HEK293 (cell line): Measurements from ENCODE around the gene SHC3.

Experiments
- CTCF ChIA-PET: fragments of 350-600 bp; formaldehyde crosslinking; extraction: SDS; loops from one replicate; lab custom pipeline; 2021; ENCODE audit warnings: antibody characterized with exemption; lab: Yijun Ruan, JAX
- POLR2A ChIA-PET: fragments of 300-600 bp; formaldehyde crosslinking; extraction: SDS; loops from one replicate; lab custom pipeline; 2020; ENCODE audit warnings: antibody characterized with exemption, inconsistent platforms; lab: Yijun Ruan, JAX
- H3K27ac ChIP-seq: fragments of 200-500 bp; sonication (Bioruptor generic); 2 replicates; pipeline ENCODE4 v1.5.1; 2014; ENCODE audit warnings: low read depth, low read length, control low read depth, inconsistent platforms; ENCODE audit errors: extremely low read depth
- H3K36me3 ChIP-seq, 2 experiments: fragments of 200-500 bp in 1 of 2; sonication (Bioruptor generic) in 1 of 2; 1 replicate in 1 of 2; 2 replicates in 1 of 2; pipeline ENCODE4 v1.5.1; 2014 to 2017; ENCODE audit warnings: inconsistent platforms in 2 of 2, low read length in 2 of 2; ENCODE audit not compliant: control insufficient read depth in 2 of 2, insufficient read depth in 1 of 2
- H3K4me1 ChIP-seq: fragments of 200-500 bp; sonication (Bioruptor generic); 2 replicates; pipeline ENCODE4 v1.5.1; 2014; ENCODE audit warnings: mild to moderate bottlenecking, low read length, inconsistent platforms; ENCODE audit not compliant: control insufficient read depth, insufficient read depth
- H3K4me3 ChIP-seq: 2 replicates; pipeline ENCODE4 v1.5.1; 2011; ENCODE audit warnings: low read depth, mild to moderate bottlenecking, control low read depth, low read length, moderate library complexity
- H3K9me3 ChIP-seq: fragments of 200-500 bp; sonication (Bioruptor generic); 2 replicates; pipeline ENCODE4 v1.5.1; 2014; ENCODE audit warnings: low read depth, low read length, inconsistent platforms; ENCODE audit not compliant: control insufficient read depth, insufficient read depth
- AEBP2 ChIP-seq: fragments of 450-650 bp; formaldehyde crosslinking; IDR thresholded peaks from 2 replicates; pipeline ENCODE4 v1.5.1; 2016; ENCODE audit warnings: missing biosample characterization, missing genetic modification characterization, borderline replicate concordance
- GFI1B ChIP-seq: fragments of 450-650 bp; formaldehyde crosslinking; IDR thresholded peaks from 2 replicates; pipeline ENCODE4 v1.5.1; 2016; ENCODE audit warnings: missing biosample characterization, missing genetic modification characterization
- HOXD13 ChIP-seq: sonication (generic); formaldehyde crosslinking; IDR thresholded peaks from 2 replicates; pipeline ENCODE4 v1.8.0; 2022; ENCODE audit warnings: missing genetic modification reagents, borderline replicate concordance
- KLF8 ChIP-seq: fragments of 450-650 bp; formaldehyde crosslinking; IDR thresholded peaks from 2 replicates; pipeline ENCODE4 v1.5.1; 2016; ENCODE audit warnings: missing biosample characterization, missing genetic modification characterization
- PRDM2 ChIP-seq: fragments of 450-650 bp; formaldehyde crosslinking; IDR thresholded peaks from 2 replicates; pipeline ENCODE4 v1.5.1; 2016; ENCODE audit warnings: missing biosample characterization, missing genetic modification characterization, borderline replicate concordance
- PRDM6 ChIP-seq: fragments of 450-650 bp; formaldehyde crosslinking; IDR thresholded peaks from 2 replicates; pipeline ENCODE4 v1.5.1; 2017; ENCODE audit warnings: missing biosample characterization, missing genetic modification characterization
- ZNF133 ChIP-seq: fragments of 450-650 bp; formaldehyde crosslinking; IDR thresholded peaks from 2 replicates; pipeline ENCODE4 v1.5.1; 2016; ENCODE audit warnings: missing biosample characterization, missing genetic modification characterization
- ZNF211 ChIP-seq: fragments of 450-650 bp; formaldehyde crosslinking; IDR thresholded peaks from 2 replicates; pipeline ENCODE4 v1.5.1; 2016; ENCODE audit warnings: low read depth, missing biosample characterization, missing genetic modification characterization
- ZNF24 ChIP-seq: fragments of 450-650 bp; formaldehyde crosslinking; IDR thresholded peaks from 2 replicates; pipeline ENCODE4 v1.5.1; 2016; ENCODE audit warnings: missing biosample characterization, missing genetic modification characterization
- ZNF302 ChIP-seq: fragments of 450-650 bp; formaldehyde crosslinking; IDR thresholded peaks from 2 replicates; pipeline ENCODE4 v1.5.1; 2016; ENCODE audit warnings: missing biosample characterization, missing genetic modification characterization, low read depth
- ZNF335 ChIP-seq: fragments of 450-650 bp; formaldehyde crosslinking; conservative IDR thresholded peaks from 2 replicates; pipeline ENCODE4 v1.5.1; 2016; ENCODE audit warnings: missing biosample characterization, missing genetic modification characterization
- ZNF488 ChIP-seq: fragments of 450-650 bp; formaldehyde crosslinking; IDR thresholded peaks from 2 replicates; pipeline ENCODE4 v1.5.1; 2016; ENCODE audit warnings: missing biosample characterization, missing genetic modification characterization
- ZNF514 ChIP-seq: fragments of 450-650 bp; formaldehyde crosslinking; IDR thresholded peaks from 2 replicates; pipeline ENCODE4 v1.5.1; 2016; ENCODE audit warnings: missing biosample characterization, missing genetic modification characterization
- ZNF629 ChIP-seq: fragments of 450-650 bp; formaldehyde crosslinking; IDR thresholded peaks from 2 replicates; pipeline ENCODE4 v1.5.1; 2017; ENCODE audit warnings: missing biosample characterization, missing genetic modification characterization
- ZNF658 ChIP-seq: fragments of 450-650 bp; formaldehyde crosslinking; IDR thresholded peaks from 2 replicates; pipeline ENCODE4; 2016; ENCODE audit warnings: missing biosample characterization, missing genetic modification characterization
- ZNF791 ChIP-seq: fragments of 450-650 bp; formaldehyde crosslinking; IDR thresholded peaks from 2 replicates; pipeline ENCODE4 v1.5.1; 2016; ENCODE audit warnings: missing biosample characterization, missing genetic modification characterization
- ZSCAN18 ChIP-seq: fragments of 450-650 bp; formaldehyde crosslinking; IDR thresholded peaks from 2 replicates; pipeline ENCODE4 v1.5.1; 2016; ENCODE audit warnings: missing biosample characterization, missing genetic modification characterization

SHC3 gene

GRCh38 chr9:89022902-89023301, 155.7 kb downstream of the SHC3 start:
- POLR2A ChIA-PET: no interaction called here
- H3K9me3 ChIP-seq: no peaks in the 10 kb centered on the region
- no peaks in the 10 kb centered on the region for H3K36me3 ChIP-seq
- CTCF ChIA-PET: interaction anchor here (1.2 kb wide), 1 partner anchor 430 kb away, joined by 3 read pairs; no protein-coding TSS in a partner anchor
- H3K4me3 ChIP-seq: no peak overlapping the region
- H3K4me1 ChIP-seq: no peaks in the 10 kb centered on the region
- no peak for TF ChIP-seq ZSCAN18
- TF ChIP-seq, all 188 proteins: peak for 0
- no peak overlapping the region for H3K27ac ChIP-seq

- H3K4me1 ChIP-seq: no peaks in the 10 kb centered on the region
- ChIA-PET CTCF (interaction anchor here (1.2 kb wide), 1 partner anchor 429 kb away, joined by 3 read pairs; no protein-coding TSS in a partner anchor), POLR2A (no interaction called here)
- no peak overlapping the region for H3K4me3 ChIP-seq
- no peaks in the 10 kb centered on the region for H3K36me3 ChIP-seq
- H3K9me3 ChIP-seq: no peaks in the 10 kb centered on the region
- H3K27ac ChIP-seq: no peak overlapping the region
- no peak for TF ChIP-seq ZNF211
- no peak for TF ChIP-seq PRDM6 (tag by site-specific recombination)
- TF ChIP-seq ZNF791: no peak
- TF ChIP-seq HOXD13 (CRISPR knock-in tag): no peak
- TF ChIP-seq ZNF335 (tag by site-specific recombination): no peak
- no peak for TF ChIP-seq AEBP2 (tag by site-specific recombination)
- no peak for TF ChIP-seq ZNF488 (tag by site-specific recombination)
- no peak for TF ChIP-seq ZNF133
- TF ChIP-seq GFI1B (tag by site-specific recombination): no peak
- no peak for TF ChIP-seq ZNF658 (tag by site-specific recombination)
- no peak for TF ChIP-seq ZNF24 (tag by site-specific recombination)
Measured at GRCh38 chr9:89022001-89022759, 156.4 kb downstream of the SHC3 start.

GRCh38 chr9:89021154-89021803, 157.3 kb downstream of the SHC3 start:
- H3K4me3 ChIP-seq: no peak overlapping the region
- ChIA-PET POLR2A (no interaction called here), CTCF (interaction anchor here (1.3 kb wide), 1 partner anchor 12 kb away, joined by 3 read pairs; no protein-coding TSS in a partner anchor)
- TF ChIP-seq ZNF302 (tag by site-specific recombination): no peak
- TF ChIP-seq KLF8: no peak
- TF ChIP-seq ZNF629 (tag by site-specific recombination): no peak
- no peak for TF ChIP-seq PRDM2 (tag by site-specific recombination)
- no peak for TF ChIP-seq ZNF514 (tag by site-specific recombination)
- H3K4me1 ChIP-seq: no peaks in the 10 kb centered on the region
- no peak overlapping the region for H3K27ac ChIP-seq
- no peaks in the 10 kb centered on the region for H3K36me3 ChIP-seq
- H3K9me3 ChIP-seq: no peaks in the 10 kb centered on the region
